Mucosa of descending colon (tissue), 3 donors: ENCODE data around the gene G0S2. TPM values are rescaled to one million over a fixed set of nuclear protein-coding genes. Genes with fewer than 3 reads are reported as not detected.

ENCODE experiments used
- ATAC-seq: fragments of 200-7000 bp; cut with Tn5 transposase; one replicate; pipeline ENCODE4 v1.9.1; 2020; ENCODE audit warnings: mild to moderate bottlenecking, moderate library complexity
- DNase-seq, 3 donors: peaks; one replicate each; pipeline ENCODE4 v3.0.0-alpha.2; 2020
- H3K36me3 ChIP-seq: fragments of 200-600 bp; one replicate; pipeline ENCODE4 v1.8.0; 2021; ENCODE audit warnings: low read depth, mild to moderate bottlenecking
- H3K4me1 ChIP-seq: fragments of 200-600 bp; one replicate; pipeline ENCODE4 v1.8.0; 2021; ENCODE audit warnings: low read depth, mild to moderate bottlenecking
- H3K4me3 ChIP-seq: fragments of 200-600 bp; one replicate; pipeline ENCODE4 v1.8.0; 2021; ENCODE audit warnings: mild to moderate bottlenecking
- H3K9me3 ChIP-seq: fragments of 200-600 bp; one replicate; pipeline ENCODE4 v1.8.0; 2021; ENCODE audit warnings: mild to moderate bottlenecking
- CTCF ChIP-seq: fragments of 200-600 bp; IDR thresholded peaks from one replicate; pipeline ENCODE4 v1.8.0; 2022; ENCODE audit warnings: antibody characterized with exemption, mild to moderate bottlenecking
- intact Hi-C, 2 donors: fragments of 100-400 bp; cut with DNase I in 1 of 2; cut with micrococcal nuclease in 1 of 2; formaldehyde crosslinking; loops; one replicate each; pipeline versions ENCODE4 v1.11.0 to v1.11.1; 2022; cut with DNase I, micrococcal nuclease
- total RNA-seq, 3 donors: library from RNA; stranded (reverse); fragmentation: NEBNext Ultra II Directional in 2 of 3; extraction: Animal tissue kit (Norgen Biotek cat#: 25700) in 2 of 3; gene quantifications; one replicate each; pipeline versions ENCODE4 v1.2.1 to v1.2.4, GENCODE V29; 2021 to 2023
- donor health status: DM: no; HTN: no; CAD: no; lungs with moderate emphysema.
- donor health status: DM: no; HTN: no; CAD: no.
- donor health status: DM: no; HTN: yes; CAD: no.

Gene G0S2
- total RNA-seq, 3 donors from 2014 or later: 5.8 to 13.5 (median 9.0) TPM

GRCh38 chr1:209657140-209657879 is 17.9 kb upstream of the G0S2 start:
- intact Hi-C loops: no loop called here
- ATAC-seq (no peak), DNase-seq (no peak)
- H3K4me3 ChIP-seq: no peak overlapping the region
- H3K9me3 ChIP-seq: no peaks in the 10 kb centered on the region
- no peak for TF ChIP-seq CTCF
- H3K36me3 ChIP-seq: no peaks in the 10 kb centered on the region
- H3K4me1 ChIP-seq: peaks cover 25% of the 10 kb centered on the region

GRCh38 chr1:209657918-209658317 is 17.3 kb upstream of the G0S2 start:
- H3K4me1 ChIP-seq: peaks cover 23% of the 10 kb centered on the region

GRCh38 chr1:209659909-209660308 is 15.3 kb upstream of the G0S2 start:
- H3K36me3 ChIP-seq: no peaks in the 10 kb centered on the region
- H3K9me3 ChIP-seq: no peaks in the 10 kb centered on the region
- H3K4me1 ChIP-seq: peaks cover 6% of the 10 kb centered on the region
- ATAC-seq (peak; percentile 19), DNase-seq (no peak)
- TF ChIP-seq CTCF: no peak
- H3K4me3 ChIP-seq: no peak overlapping the region
- intact Hi-C loops: no loop called here

More at GRCh38 chr1:209657918-209658317, 17.3 kb upstream of the G0S2 start:
- Histone ChIP-seq H3K36me3 (no peaks in the 10 kb centered on the region), H3K9me3 (no peaks in the 10 kb centered on the region), H3K4me3 (no peak overlapping the region)
- ATAC-seq (no peak), DNase-seq (no peak)
- no peak for TF ChIP-seq CTCF
- intact Hi-C loops: no loop called here

GRCh38 chr1:209661071-209661470 is 14.1 kb upstream of the G0S2 start:
- Histone ChIP-seq H3K4me1 (peaks cover 6% of the 10 kb centered on the region), H3K4me3 (no peak overlapping the region), H3K36me3 (no peaks in the 10 kb centered on the region), H3K9me3 (no peaks in the 10 kb centered on the region)
- intact Hi-C loops: no loop called here
- no peak for TF ChIP-seq CTCF
- no peak for DNase-seq
- no peak for ATAC-seq

- H3K4me1 ChIP-seq: peaks cover 6% of the 10 kb centered on the region
- DNase-seq (no peak), ATAC-seq (peak; percentile 71)
- H3K4me3 ChIP-seq: no peak overlapping the region
- H3K9me3 ChIP-seq: no peaks in the 10 kb centered on the region
- TF ChIP-seq CTCF: no peak
- no peaks in the 10 kb centered on the region for H3K36me3 ChIP-seq
- intact Hi-C loops: no loop called here
These were observed 12.3 kb upstream of the G0S2 start for GRCh38 chr1:209662879-209663327.
